WTC11 (cell line): ENCODE measurements around the gene FTH1.

Experiments
- NFYB ChIP-seq: sonication (generic); formaldehyde crosslinking; conservative IDR thresholded peaks from 2 replicates; pipeline ENCODE4 v1.8.0; 2022; ENCODE audit warnings: low read depth, missing genetic modification reagents
- ZNF121 ChIP-seq: sonication (generic); formaldehyde crosslinking; IDR thresholded peaks from 2 replicates; pipeline ENCODE4 v1.8.0; 2023; ENCODE audit warnings: missing genetic modification reagents
- TF ChIP-seq, protein P1 (sequence below): fragments of 200-600 bp; IDR thresholded peaks from 2 replicates; pipeline ENCODE4 v1.8.0; 2022; ENCODE audit warnings: antibody characterized with exemption

DNA sequence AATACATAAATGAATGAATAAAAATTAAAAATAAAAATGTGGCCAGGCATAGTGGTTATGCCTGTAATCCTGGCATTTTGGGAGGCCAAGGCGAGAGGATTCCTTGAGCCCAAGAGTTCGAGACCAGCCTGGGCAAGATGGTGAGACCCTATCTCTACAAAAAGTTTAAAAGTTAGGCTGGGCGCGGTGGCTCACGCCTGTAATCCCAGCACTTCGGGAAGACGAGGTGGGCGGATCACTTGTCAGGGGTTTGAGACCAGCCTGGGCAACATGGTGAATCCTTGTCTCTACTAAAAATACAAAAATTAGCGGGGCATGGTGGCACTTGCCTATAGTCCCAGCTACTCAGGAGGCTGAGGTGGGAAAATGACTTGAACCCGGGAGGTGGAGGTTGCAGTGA lies 27.0 kb downstream of the FTH1 start:
- TF ChIP-seq NFYB (CRISPR knock-in tag) (no peak), ZNF121 (CRISPR knock-in tag) (no peak)
- TF ChIP-seq, protein P1, sequence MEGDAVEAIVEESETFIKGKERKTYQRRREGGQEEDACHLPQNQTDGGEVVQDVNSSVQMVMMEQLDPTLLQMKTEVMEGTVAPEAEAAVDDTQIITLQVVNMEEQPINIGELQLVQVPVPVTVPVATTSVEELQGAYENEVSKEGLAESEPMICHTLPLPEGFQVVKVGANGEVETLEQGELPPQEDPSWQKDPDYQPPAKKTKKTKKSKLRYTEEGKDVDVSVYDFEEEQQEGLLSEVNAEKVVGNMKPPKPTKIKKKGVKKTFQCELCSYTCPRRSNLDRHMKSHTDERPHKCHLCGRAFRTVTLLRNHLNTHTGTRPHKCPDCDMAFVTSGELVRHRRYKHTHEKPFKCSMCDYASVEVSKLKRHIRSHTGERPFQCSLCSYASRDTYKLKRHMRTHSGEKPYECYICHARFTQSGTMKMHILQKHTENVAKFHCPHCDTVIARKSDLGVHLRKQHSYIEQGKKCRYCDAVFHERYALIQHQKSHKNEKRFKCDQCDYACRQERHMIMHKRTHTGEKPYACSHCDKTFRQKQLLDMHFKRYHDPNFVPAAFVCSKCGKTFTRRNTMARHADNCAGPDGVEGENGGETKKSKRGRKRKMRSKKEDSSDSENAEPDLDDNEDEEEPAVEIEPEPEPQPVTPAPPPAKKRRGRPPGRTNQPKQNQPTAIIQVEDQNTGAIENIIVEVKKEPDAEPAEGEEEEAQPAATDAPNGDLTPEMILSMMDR: no peak
